Measurements from ENCODE around the gene CD46.

GRCh38 chr1:207797229-207797973 is 45.5 kb downstream of the CD46 start:
- TF ChIP-seq POLR2AphosphoS5 (IDR thresholded peaks at IDR 0.05; ENCODE audit: low read depth, low read length), result no peak
- TF ChIP-seq, protein P1, sequence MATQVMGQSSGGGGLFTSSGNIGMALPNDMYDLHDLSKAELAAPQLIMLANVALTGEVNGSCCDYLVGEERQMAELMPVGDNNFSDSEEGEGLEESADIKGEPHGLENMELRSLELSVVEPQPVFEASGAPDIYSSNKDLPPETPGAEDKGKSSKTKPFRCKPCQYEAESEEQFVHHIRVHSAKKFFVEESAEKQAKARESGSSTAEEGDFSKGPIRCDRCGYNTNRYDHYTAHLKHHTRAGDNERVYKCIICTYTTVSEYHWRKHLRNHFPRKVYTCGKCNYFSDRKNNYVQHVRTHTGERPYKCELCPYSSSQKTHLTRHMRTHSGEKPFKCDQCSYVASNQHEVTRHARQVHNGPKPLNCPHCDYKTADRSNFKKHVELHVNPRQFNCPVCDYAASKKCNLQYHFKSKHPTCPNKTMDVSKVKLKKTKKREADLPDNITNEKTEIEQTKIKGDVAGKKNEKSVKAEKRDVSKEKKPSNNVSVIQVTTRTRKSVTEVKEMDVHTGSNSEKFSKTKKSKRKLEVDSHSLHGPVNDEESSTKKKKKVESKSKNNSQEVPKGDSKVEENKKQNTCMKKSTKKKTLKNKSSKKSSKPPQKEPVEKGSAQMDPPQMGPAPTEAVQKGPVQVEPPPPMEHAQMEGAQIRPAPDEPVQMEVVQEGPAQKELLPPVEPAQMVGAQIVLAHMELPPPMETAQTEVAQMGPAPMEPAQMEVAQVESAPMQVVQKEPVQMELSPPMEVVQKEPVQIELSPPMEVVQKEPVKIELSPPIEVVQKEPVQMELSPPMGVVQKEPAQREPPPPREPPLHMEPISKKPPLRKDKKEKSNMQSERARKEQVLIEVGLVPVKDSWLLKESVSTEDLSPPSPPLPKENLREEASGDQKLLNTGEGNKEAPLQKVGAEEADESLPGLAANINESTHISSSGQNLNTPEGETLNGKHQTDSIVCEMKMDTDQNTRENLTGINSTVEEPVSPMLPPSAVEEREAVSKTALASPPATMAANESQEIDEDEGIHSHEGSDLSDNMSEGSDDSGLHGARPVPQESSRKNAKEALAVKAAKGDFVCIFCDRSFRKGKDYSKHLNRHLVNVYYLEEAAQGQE (IDR thresholded peaks at IDR 0.05; ENCODE audit: insufficient read depth in 1 of 2, low read depth in 2 of 2, low read length in 2 of 2), result no peak
- TF ChIP-seq SIN3A (IDR thresholded peaks at IDR 0.05; ENCODE audit: borderline replicate concordance, insufficient read depth, low read length), result no peak
- TF ChIP-seq TAF1 (IDR thresholded peaks at IDR 0.05; ENCODE audit: borderline replicate concordance, insufficient read depth, low read length), result no peak
